ENCODE data around the gene EBF4.

DNA sequence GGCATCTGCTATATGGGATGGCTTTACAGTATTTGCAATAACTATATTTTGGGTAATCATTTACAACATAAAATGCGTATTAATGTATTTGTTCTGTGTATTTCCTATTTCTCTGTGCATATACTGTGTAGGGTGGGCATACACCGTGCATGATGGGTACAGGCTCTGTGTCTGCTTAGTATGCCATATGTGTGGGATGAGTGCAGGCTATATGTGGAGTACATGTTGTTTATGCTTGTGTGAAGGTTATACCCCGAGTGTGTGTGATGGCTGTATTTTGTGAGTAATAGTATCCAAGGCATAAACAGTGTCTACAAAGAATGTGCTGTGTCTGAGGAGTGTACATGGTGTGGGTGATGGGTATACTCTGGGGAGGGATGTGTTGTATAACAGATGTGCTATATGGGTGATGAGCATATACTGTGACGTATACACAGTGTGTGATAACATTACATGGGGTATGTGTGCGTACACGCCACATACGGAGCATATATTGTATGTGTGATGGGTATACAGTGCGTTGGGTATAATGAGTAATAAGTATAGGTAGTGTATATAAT lies 55.2 kb downstream of the EBF4 start:
- TF ChIP-seq EZH2phosphoT487 (IDR thresholded peaks at IDR 0.05; ENCODE audit: borderline replicate concordance, low read depth, low read length), result no peak
- TF ChIP-seq, protein P1, sequence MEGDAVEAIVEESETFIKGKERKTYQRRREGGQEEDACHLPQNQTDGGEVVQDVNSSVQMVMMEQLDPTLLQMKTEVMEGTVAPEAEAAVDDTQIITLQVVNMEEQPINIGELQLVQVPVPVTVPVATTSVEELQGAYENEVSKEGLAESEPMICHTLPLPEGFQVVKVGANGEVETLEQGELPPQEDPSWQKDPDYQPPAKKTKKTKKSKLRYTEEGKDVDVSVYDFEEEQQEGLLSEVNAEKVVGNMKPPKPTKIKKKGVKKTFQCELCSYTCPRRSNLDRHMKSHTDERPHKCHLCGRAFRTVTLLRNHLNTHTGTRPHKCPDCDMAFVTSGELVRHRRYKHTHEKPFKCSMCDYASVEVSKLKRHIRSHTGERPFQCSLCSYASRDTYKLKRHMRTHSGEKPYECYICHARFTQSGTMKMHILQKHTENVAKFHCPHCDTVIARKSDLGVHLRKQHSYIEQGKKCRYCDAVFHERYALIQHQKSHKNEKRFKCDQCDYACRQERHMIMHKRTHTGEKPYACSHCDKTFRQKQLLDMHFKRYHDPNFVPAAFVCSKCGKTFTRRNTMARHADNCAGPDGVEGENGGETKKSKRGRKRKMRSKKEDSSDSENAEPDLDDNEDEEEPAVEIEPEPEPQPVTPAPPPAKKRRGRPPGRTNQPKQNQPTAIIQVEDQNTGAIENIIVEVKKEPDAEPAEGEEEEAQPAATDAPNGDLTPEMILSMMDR (conservative IDR thresholded peaks at IDR 0.05; ENCODE audit: low read length), result no peak
